H1 (cell line): ENCODE data around the gene HMGXB3. TPM values are rescaled to one million over a fixed set of nuclear protein-coding genes. Genes with fewer than 3 reads are reported as not detected.

ENCODE experiments used
- CTCF ChIA-PET: fragments of 300-600 bp; sonication (Branson Sonifier 250); formaldehyde crosslinking; loops from one replicate; lab custom pipeline; 2021; ENCODE audit not compliant: partially characterized antibody; lab: Charles Lee
- POLR2A ChIA-PET: fragments of 300-600 bp; sonication (Branson Sonifier 250); formaldehyde crosslinking; loops from one replicate; lab custom pipeline; 2021; ENCODE audit warnings: inconsistent platforms; ENCODE audit not compliant: partially characterized antibody; lab: Charles Lee
- DNase-seq, 2 experiments: peaks; one replicate each; pipeline versions ENCODE4 v3.0.0 to v3.0.0-alpha.2; 2010 to 2022; ENCODE audit warnings: low spot score in 2 of 2, low read depth in 1 of 2, mixed read lengths in 1 of 2
- FAIRE-seq: peaks from 2 replicates; lab custom pipeline; 2011; peaks lifted over from hg19 to GRCh38; lab: Jason Lieb, UNC
- H2AFZ ChIP-seq: 2 replicates; pipeline ENCODE4 v1.8.1; 2012; ENCODE audit warnings: low read length, inconsistent platforms
- H2AK5ac ChIP-seq: 2 replicates; pipeline ENCODE4 v1.6.1; 2013; ENCODE audit warnings: low read depth, low read length
- H2BK120ac ChIP-seq: replicated peaks from 2 replicates; pipeline ENCODE3; 2013; ENCODE audit warnings: low read depth, low read length, inconsistent platforms
- H2BK12ac ChIP-seq: 2 replicates; pipeline ENCODE4 v1.6.1; 2013; ENCODE audit warnings: low read depth, low read length
- H2BK15ac ChIP-seq: 2 replicates; pipeline ENCODE4 v1.6.1; 2013; ENCODE audit warnings: low read length
- H2BK20ac ChIP-seq: 2 replicates; pipeline ENCODE4 v1.6.1; 2013; ENCODE audit warnings: low read length
- H2BK5ac ChIP-seq: 2 replicates; pipeline ENCODE4 v1.6.1; 2013; ENCODE audit warnings: low read depth, low read length
- H3K14ac ChIP-seq: 2 replicates; pipeline ENCODE4 v1.6.1; 2013; ENCODE audit warnings: inconsistent platforms; ENCODE audit not compliant: insufficient read length
- H3K18ac ChIP-seq: 2 replicates; pipeline ENCODE4 v1.6.1; 2013; ENCODE audit warnings: low read length; ENCODE audit errors: extremely low read depth
- H3K23ac ChIP-seq: 2 replicates; pipeline ENCODE4 v1.6.1; 2013; ENCODE audit warnings: inconsistent platforms; ENCODE audit not compliant: insufficient read length
- H3K23me2 ChIP-seq: 2 replicates; pipeline ENCODE4 v1.6.1; 2013; ENCODE audit warnings: low read depth, low read length
- H3K27ac ChIP-seq: 2 replicates; pipeline ENCODE4 v1.6.1; 2011; ENCODE audit warnings: low read depth, low read length, inconsistent platforms
- H3K27me3 ChIP-seq, 4 experiments: replicated peaks in 1 of 4; 1 replicate in 1 of 4; 2 replicates in 3 of 4; pipeline versions ENCODE4 v1.6.1 to v1.8.1; 2011 to 2013; ENCODE audit warnings: low read length in 3 of 4, mild to moderate bottlenecking in 3 of 4, inconsistent platforms in 2 of 4, mixed read lengths in 2 of 4, moderate library complexity in 1 of 4; ENCODE audit not compliant: control insufficient read depth in 3 of 4, insufficient read depth in 3 of 4; ENCODE audit errors: extremely low read depth in 1 of 4
- H3K36me3 ChIP-seq, 4 experiments: 2 replicates each; pipeline versions ENCODE4 v1.6.1 to v1.8.1; 2011 to 2013; ENCODE audit warnings: mild to moderate bottlenecking in 4 of 4, low read length in 3 of 4, moderate library complexity in 2 of 4, control low read depth in 1 of 4, inconsistent platforms in 1 of 4; ENCODE audit not compliant: insufficient read depth in 4 of 4, control insufficient read depth in 2 of 4
- H3K4ac ChIP-seq: replicated peaks from 2 replicates; pipeline ENCODE3; 2013; ENCODE audit warnings: low read length, low read depth, mixed read lengths, inconsistent platforms; ENCODE audit not compliant: insufficient read length
- H3K4me1 ChIP-seq, 4 experiments: replicated peaks in 1 of 4; 1 replicate in 1 of 4; 2 replicates in 3 of 4; pipeline versions ENCODE4 v1.6.1 to v1.8.1; 2011 to 2013; ENCODE audit warnings: low read length in 3 of 4, inconsistent platforms in 2 of 4, mixed read lengths in 1 of 4; ENCODE audit not compliant: insufficient read depth in 4 of 4, control insufficient read depth in 3 of 4
- H3K4me2 ChIP-seq, 2 experiments: 2 replicates each; pipeline versions ENCODE4 v1.6.1 to v1.8.1; 2011 to 2013; ENCODE audit warnings: low read depth in 2 of 2, low read length in 2 of 2, control low read depth in 1 of 2, inconsistent platforms in 1 of 2, mild to moderate bottlenecking in 1 of 2; ENCODE audit not compliant: insufficient read depth in 1 of 2
- H3K4me3 ChIP-seq, 4 experiments: fragments of 200-600, 300-600 bp in 1 of 4; sonication (generic), shearing (Covaris generic), sonication (Bioruptor Twin) in 1 of 4; 2 replicates each; pipeline versions ENCODE4 v1.5.1 to v1.8.1; 2011 to 2016; ENCODE audit warnings: low read length in 4 of 4, low read depth in 3 of 4, control low read depth in 2 of 4, inconsistent platforms in 2 of 4, mild to moderate bottlenecking in 2 of 4, mixed read lengths in 1 of 4, moderate library complexity in 1 of 4; ENCODE audit not compliant: insufficient read depth in 2 of 4; ENCODE audit errors: extremely low read depth in 1 of 4
- H3K56ac ChIP-seq: replicated peaks from 2 replicates; pipeline ENCODE3; 2013; ENCODE audit warnings: low read depth, mild to moderate bottlenecking, mixed read lengths, low read length, inconsistent platforms; ENCODE audit not compliant: insufficient read length
- H3K79me1 ChIP-seq: 2 replicates; pipeline ENCODE4 v1.6.1; 2013; ENCODE audit warnings: low read depth, low read length, control low read depth
- H3K79me2 ChIP-seq, 2 experiments: 2 replicates each; pipeline versions ENCODE4 v1.6.1 to v1.8.1; 2012 to 2013; ENCODE audit warnings: low read length in 2 of 2, mild to moderate bottlenecking in 2 of 2, inconsistent platforms in 1 of 2; ENCODE audit not compliant: insufficient read depth in 2 of 2, control insufficient read depth in 1 of 2
- H3K9ac ChIP-seq, 4 experiments: replicated peaks in 1 of 4; 1 replicate in 1 of 4; 2 replicates in 3 of 4; pipeline versions ENCODE4 v1.6.1 to v1.8.1; 2011 to 2013; ENCODE audit warnings: low read depth in 3 of 4, low read length in 3 of 4, control low read depth in 2 of 4, mild to moderate bottlenecking in 2 of 4, moderate library complexity in 2 of 4, inconsistent platforms in 1 of 4; ENCODE audit errors: extremely low read depth in 1 of 4
- H3K9me3 ChIP-seq, 2 experiments: 2 replicates each; pipeline versions ENCODE4 v1.6.1 to v1.8.1; 2012 to 2013; ENCODE audit warnings: mild to moderate bottlenecking in 2 of 2, moderate library complexity in 2 of 2, control low read depth in 1 of 2, inconsistent platforms in 1 of 2, low read depth in 1 of 2, low read length in 1 of 2, mixed read lengths in 1 of 2; ENCODE audit not compliant: insufficient read depth in 2 of 2
- H4K20me1 ChIP-seq, 2 experiments: replicated peaks in 1 of 2; 2 replicates each; pipeline versions ENCODE3 to v1.8.1; 2011 to 2013; ENCODE audit warnings: inconsistent platforms in 2 of 2, low read length in 2 of 2, mild to moderate bottlenecking in 1 of 2; ENCODE audit not compliant: insufficient read depth in 2 of 2, control insufficient read depth in 1 of 2
- H4K5ac ChIP-seq: 2 replicates; pipeline ENCODE4 v1.6.1; 2013; ENCODE audit warnings: low read length, low read depth, mixed read lengths, inconsistent platforms; ENCODE audit not compliant: insufficient read length
- H4K8ac ChIP-seq: 2 replicates; pipeline ENCODE4 v1.8.0; 2013; ENCODE audit warnings: mild to moderate bottlenecking, moderate library complexity, low read length, inconsistent platforms; ENCODE audit not compliant: insufficient read depth; ENCODE audit errors: extremely low read depth
- H4K91ac ChIP-seq: replicated peaks from 2 replicates; pipeline ENCODE3; 2013; ENCODE audit warnings: low read length, mixed read lengths, inconsistent platforms; ENCODE audit not compliant: insufficient read length
- CTBP2 ChIP-seq: IDR thresholded peaks from 2 replicates; pipeline ENCODE4 v1.7.0; 2011; ENCODE audit warnings: borderline replicate concordance, mild to moderate bottlenecking, moderate library complexity, mixed read lengths, low read length; ENCODE audit not compliant: insufficient read depth, insufficient read length
- KDM5A ChIP-seq: fragments of 200-600 bp; IDR thresholded peaks from 2 replicates; pipeline ENCODE4 v1.7.1; 2012; ENCODE audit warnings: mild to moderate bottlenecking, low read length, inconsistent platforms, mixed read lengths
- NANOG ChIP-seq: IDR thresholded peaks from 2 replicates; pipeline ENCODE4 v1.6.1; 2011; ENCODE audit warnings: low read length, low read depth, mild to moderate bottlenecking, inconsistent platforms; ENCODE audit not compliant: insufficient read depth, poor library complexity, severe bottlenecking
- POU5F1 ChIP-seq: IDR thresholded peaks from 2 replicates; pipeline ENCODE4 v1.6.1; 2011; ENCODE audit warnings: low read depth, mild to moderate bottlenecking, low read length, moderate library complexity
- SIX5 ChIP-seq: IDR thresholded peaks from 2 replicates; pipeline ENCODE4 v1.6.1; 2011; ENCODE audit warnings: mild to moderate bottlenecking, low read depth, low read length
- TAF1 ChIP-seq: IDR thresholded peaks from 2 replicates; pipeline ENCODE4 v1.6.1; 2011; ENCODE audit warnings: mild to moderate bottlenecking, low read depth, low read length
- WGBS, 2 experiments: shearing (Covaris generic) in 1 of 2; methylation state at CpG; one replicate each; pipeline versions ENCODE4 v1.1.6 to v1.1.7; 2013 to 2015; ENCODE audit warnings: low lambda C conversion rate in 2 of 2, mixed read lengths in 2 of 2, inconsistent platforms in 1 of 2, low coverage in 1 of 2, missing lambda C conversion rate in 1 of 2; ENCODE audit not compliant: insufficient replicate concordance in 2 of 2, insufficient coverage in 1 of 2, insufficient read length in 1 of 2; ENCODE audit errors: extremely low coverage in 1 of 2, missing lambda C conversion rate in 1 of 2; 5-methylcytosine and 5-hydroxymethylcytosine counted together
- polyA plus RNA-seq, 7 experiments: library from polyadenylated mRNA; depleted of rRNA in 3 of 7; stranded (reverse) in 5 of 7; unstranded in 2 of 7; fragments of >200 nt in 5 of 7; fragments of 200-250 nt in 2 of 7; gene quantifications; 1 replicate in 5 of 7; 2 replicates in 1 of 7; 4 replicates in 1 of 7; pipeline versions ENCODE4 v1.2.1 to v1.2.3, GENCODE V29; 2011 to 2013; ENCODE audit warnings: missing spikeins in 2 of 7, mixed read lengths in 2 of 7
- total RNA-seq: library from RNA; stranded (reverse); fragmentation: NEBNext Ultra II Directional; extraction: Animal tissue kit (Norgen Biotek cat#: 25700); gene quantifications from 2 replicates; pipeline ENCODE4 v1.2.1, GENCODE V29; 2021

Gene HMGXB3
- total and polyA plus RNA-seq, 2 of the 8 experiments (the other 6 are each of a cell fraction or from before 2014, with no cell fraction given): 26.8 to 28.0 TPM

GRCh38 chr5:149962601-149963300, 37.8 kb upstream of the HMGXB3 start:
- no peak overlapping the region for H3K23ac ChIP-seq
- no peak overlapping the region for H3K4me2 ChIP-seq
- WGBS, 2 experiments: 83% methylated on average over 4 of the region's 5 CpGs; no CpG with 5 or more reads in 1 of the 2 experiments
- ChIA-PET CTCF (interaction anchor here (0.6 to 8.5 kb wide), 37 partner anchors 8 to 552 kb away, joined by 3 to 112 read pairs (median 4); partner anchors contain the start of gene PDE6A), POLR2A (interaction anchor here (0.6 to 1.2 kb wide), 3 partner anchors 13 to 76 kb away, joined by 3 read pairs; no protein-coding TSS in a partner anchor)
- H3K79me1 ChIP-seq: no peaks in the 10 kb centered on the region
- H3K79me2 ChIP-seq: no peaks in the 10 kb centered on the region
- no peak overlapping the region for H2AK5ac ChIP-seq
- H2BK5ac ChIP-seq: no peak overlapping the region
- no peak overlapping the region for H4K8ac ChIP-seq
- no peak overlapping the region for H4K91ac ChIP-seq
- no peak overlapping the region for H3K4ac ChIP-seq
- H4K5ac ChIP-seq: no peak overlapping the region
- no peak overlapping the region for H2AFZ ChIP-seq
- peaks cover 9% of the 10 kb centered on the region for H3K23me2 ChIP-seq
- no peak overlapping the region for H2BK12ac ChIP-seq
- no peak overlapping the region for H3K56ac ChIP-seq
- peaks cover 0 to 8% (median 5%) of the 10 kb centered on the region in 4 experiments; a peak in 4 of 7 replicates for H3K4me1 ChIP-seq
- H3K27me3 ChIP-seq: peaks cover 0 to 5% (median 1%) of the 10 kb centered on the region in 4 experiments; a peak in 3 of 7 replicates
- H3K27ac ChIP-seq: no peak overlapping the region
- H3K36me3 ChIP-seq: no peaks in the 10 kb centered on the region
- H3K14ac ChIP-seq: no peak overlapping the region
- no peaks in the 10 kb centered on the region for H3K9me3 ChIP-seq
- H3K18ac ChIP-seq: no peak overlapping the region
- H4K20me1 ChIP-seq: peaks cover 0 to 2% of the 10 kb centered on the region in 2 experiments
- DNase-seq: no peak
- no peak overlapping the region for H2BK20ac ChIP-seq
- no peak overlapping the region for H3K9ac ChIP-seq
- no peak overlapping the region for H2BK15ac ChIP-seq
- H3K4me3 ChIP-seq: no peak overlapping the region
- FAIRE-seq: no peak
- no peak overlapping the region for H2BK120ac ChIP-seq
- TF ChIP-seq TAF1 (no peak), KDM5A (no peak), CTBP2 (no peak), NANOG (no peak), SIX5 (no peak), POU5F1 (no peak)
